ENCODE data around the gene PHLPP1.

Gene PHLPP1

GRCh38 chr18:62878305-62878704 lies 163.0 kb downstream of the PHLPP1 start:
- TF ChIP-seq, protein P1, sequence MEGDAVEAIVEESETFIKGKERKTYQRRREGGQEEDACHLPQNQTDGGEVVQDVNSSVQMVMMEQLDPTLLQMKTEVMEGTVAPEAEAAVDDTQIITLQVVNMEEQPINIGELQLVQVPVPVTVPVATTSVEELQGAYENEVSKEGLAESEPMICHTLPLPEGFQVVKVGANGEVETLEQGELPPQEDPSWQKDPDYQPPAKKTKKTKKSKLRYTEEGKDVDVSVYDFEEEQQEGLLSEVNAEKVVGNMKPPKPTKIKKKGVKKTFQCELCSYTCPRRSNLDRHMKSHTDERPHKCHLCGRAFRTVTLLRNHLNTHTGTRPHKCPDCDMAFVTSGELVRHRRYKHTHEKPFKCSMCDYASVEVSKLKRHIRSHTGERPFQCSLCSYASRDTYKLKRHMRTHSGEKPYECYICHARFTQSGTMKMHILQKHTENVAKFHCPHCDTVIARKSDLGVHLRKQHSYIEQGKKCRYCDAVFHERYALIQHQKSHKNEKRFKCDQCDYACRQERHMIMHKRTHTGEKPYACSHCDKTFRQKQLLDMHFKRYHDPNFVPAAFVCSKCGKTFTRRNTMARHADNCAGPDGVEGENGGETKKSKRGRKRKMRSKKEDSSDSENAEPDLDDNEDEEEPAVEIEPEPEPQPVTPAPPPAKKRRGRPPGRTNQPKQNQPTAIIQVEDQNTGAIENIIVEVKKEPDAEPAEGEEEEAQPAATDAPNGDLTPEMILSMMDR (IDR thresholded peaks at IDR 0.05), result no peak

DNA sequence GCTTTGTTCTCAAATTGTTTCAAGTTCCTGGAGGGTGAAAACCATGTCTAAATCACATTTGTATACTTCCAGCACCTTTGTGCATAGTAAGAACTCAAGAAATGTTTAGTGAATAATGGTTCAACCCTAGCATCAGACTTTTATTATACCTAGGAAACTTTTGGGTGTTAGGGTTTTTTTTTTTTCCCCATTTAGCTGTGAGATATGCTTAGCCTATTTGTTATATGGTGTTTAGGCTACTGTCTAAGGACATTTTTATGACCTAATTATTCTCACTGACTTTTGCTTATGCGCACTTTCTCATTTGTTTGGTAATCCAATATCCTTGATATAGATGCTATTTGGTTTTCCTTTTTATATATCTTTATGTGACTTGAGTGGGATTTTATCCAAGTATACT lies 164.7 kb downstream of the PHLPP1 start:
- TF ChIP-seq, protein P1 (IDR thresholded peaks at IDR 0.05), result no peak

- TF ChIP-seq, protein P1 (IDR thresholded peaks at IDR 0.05), result no peak
Measured at GRCh38 chr18:62880673-62881364, 165.5 kb downstream of the PHLPP1 start.

DNA sequence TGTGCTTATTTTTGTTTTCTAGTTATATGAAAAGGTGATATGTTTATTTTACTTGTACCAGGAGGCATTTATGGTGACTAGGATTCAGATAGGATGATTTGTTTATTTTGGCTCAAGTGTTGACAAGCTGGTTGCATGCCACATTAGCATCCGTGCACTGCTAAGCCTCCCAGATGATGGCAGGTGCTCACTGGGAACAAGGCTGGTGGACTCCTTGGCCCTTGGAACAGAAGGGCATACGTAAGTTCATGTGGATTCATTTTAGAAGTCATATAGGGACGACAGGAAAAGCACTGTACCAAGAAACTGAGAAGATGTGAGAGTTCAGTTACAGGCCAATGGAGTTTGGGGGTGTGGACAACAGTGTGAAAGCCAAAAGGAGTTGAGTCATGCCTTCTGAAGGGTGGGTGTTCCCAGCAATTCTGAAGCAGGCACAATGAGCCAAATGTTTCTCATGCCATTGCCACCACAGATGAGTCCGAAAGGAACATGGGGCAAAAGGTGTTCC lies 166.2 kb downstream of the PHLPP1 start:
- TF ChIP-seq, protein P1 (IDR thresholded peaks at IDR 0.05), result no peak

DNA sequence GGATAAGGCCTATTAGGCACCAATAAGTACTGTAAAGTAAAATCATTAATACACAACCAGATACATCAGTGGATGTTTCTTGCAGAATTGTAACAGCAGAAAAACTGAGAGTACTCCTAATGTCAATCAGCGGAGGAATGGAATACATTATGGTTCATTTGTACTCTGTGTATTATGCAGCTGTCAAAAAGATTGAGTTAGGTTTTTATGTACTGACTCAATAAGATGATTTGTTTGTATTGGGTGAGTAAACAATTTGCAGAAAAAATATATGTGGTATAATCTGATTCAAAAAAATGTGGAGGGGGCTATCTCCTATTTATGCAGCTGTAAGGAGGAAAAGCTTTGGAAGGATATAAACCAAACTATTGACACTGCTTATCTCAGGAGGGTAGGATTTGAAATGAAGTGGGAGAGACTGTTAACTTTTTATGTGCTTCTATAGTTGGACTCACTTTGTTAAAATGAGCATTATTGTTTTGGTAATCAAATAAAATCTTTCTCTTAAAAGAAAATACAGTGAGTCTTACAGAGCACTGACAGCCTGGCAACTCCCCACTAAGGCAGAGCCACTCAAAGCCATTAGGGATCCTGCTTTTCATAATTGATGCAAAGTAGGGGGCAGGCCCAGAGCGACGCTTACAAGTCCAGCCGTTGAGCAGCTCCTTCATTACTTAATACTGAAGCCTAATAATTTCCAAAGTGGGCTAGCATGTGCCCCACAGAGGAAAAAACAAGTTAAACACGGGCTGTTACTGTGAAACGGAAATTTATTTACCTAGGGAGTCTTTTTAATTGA lies 168.8 kb downstream of the PHLPP1 start:
- TF ChIP-seq, protein P1 (IDR thresholded peaks at IDR 0.05), result no peak

DNA sequence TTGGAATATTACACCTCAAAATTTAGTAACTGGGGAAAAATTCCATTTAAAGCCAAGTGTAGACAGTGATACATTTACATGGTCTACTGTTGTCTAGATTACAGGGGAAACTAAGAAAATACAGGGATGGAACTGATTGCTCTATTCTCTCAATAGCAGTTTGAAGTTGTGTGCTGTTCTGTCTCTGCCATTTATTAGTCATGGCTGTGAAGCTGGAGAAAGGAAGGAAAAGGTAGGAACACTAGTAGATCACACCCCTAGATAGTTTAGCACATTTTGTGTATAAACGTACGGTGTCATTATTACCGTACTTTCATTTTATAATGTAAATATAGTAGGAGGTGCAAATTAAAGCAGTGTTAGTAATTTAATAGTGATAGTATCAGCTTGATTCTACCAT lies 170.5 kb downstream of the PHLPP1 start:
- TF ChIP-seq, protein P1 (IDR thresholded peaks at IDR 0.05), result no peak

DNA sequence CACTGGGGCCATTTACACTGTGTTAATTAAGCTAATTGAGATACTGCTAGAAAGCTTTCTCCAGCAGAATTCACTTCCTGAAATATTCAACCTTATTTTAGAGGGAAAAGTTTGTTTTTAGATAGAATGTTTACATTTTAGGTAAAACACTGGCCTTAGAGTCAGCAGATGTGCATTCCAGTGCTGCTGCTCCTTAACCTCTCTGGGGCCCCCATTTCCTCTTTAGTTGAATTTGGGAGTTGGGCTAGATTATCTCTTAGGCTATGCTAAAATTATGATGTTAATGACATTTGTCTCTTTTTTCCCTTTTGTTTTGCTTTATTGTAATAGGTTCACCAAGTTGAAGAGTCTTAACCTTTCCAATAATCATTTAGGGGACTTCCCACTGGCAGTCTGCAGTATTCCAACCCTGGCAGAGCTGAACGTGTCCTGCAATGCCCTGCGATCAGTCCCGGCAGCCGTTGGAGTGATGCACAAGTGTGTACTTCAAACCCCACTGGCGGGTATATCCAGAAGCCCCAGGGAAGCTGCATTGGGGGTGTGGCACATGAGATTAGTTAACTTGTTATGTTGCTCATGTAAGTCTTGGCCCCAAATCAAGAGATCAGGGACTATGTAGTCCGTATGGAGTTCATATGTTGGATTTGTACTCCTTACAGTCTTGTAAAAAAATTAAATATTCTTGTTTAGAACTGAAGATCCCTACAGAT lies 179.5 kb downstream of the PHLPP1 start:
- TF ChIP-seq, protein P1 (IDR thresholded peaks at IDR 0.05), result no peak

Data from LNCAP (cell line).